NCI-H2029 (cell line): ENCODE data around the gene SDK2.
A peak's percentile ranks its signal among the peaks of the same experiment; 100 is the strongest.

Experiments
- DNase-seq: peaks from one replicate; lab custom pipeline; 2025; lab: John Stamatoyannopoulos, UW

SDK2 gene, protein sequence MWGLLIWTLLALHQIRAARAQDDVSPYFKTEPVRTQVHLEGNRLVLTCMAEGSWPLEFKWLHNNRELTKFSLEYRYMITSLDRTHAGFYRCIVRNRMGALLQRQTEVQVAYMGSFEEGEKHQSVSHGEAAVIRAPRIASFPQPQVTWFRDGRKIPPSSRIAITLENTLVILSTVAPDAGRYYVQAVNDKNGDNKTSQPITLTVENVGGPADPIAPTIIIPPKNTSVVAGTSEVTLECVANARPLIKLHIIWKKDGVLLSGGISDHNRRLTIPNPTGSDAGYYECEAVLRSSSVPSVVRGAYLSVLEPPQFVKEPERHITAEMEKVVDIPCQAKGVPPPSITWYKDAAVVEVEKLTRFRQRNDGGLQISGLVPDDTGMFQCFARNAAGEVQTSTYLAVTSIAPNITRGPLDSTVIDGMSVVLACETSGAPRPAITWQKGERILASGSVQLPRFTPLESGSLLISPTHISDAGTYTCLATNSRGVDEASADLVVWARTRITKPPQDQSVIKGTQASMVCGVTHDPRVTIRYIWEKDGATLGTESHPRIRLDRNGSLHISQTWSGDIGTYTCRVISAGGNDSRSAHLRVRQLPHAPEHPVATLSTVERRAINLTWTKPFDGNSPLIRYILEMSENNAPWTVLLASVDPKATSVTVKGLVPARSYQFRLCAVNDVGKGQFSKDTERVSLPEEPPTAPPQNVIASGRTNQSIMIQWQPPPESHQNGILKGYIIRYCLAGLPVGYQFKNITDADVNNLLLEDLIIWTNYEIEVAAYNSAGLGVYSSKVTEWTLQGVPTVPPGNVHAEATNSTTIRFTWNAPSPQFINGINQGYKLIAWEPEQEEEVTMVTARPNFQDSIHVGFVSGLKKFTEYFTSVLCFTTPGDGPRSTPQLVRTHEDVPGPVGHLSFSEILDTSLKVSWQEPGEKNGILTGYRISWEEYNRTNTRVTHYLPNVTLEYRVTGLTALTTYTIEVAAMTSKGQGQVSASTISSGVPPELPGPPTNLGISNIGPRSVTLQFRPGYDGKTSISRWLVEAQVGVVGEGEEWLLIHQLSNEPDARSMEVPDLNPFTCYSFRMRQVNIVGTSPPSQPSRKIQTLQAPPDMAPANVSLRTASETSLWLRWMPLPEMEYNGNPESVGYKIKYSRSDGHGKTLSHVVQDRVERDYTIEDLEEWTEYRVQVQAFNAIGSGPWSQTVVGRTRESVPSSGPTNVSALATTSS (N-terminal part only)

DNA sequence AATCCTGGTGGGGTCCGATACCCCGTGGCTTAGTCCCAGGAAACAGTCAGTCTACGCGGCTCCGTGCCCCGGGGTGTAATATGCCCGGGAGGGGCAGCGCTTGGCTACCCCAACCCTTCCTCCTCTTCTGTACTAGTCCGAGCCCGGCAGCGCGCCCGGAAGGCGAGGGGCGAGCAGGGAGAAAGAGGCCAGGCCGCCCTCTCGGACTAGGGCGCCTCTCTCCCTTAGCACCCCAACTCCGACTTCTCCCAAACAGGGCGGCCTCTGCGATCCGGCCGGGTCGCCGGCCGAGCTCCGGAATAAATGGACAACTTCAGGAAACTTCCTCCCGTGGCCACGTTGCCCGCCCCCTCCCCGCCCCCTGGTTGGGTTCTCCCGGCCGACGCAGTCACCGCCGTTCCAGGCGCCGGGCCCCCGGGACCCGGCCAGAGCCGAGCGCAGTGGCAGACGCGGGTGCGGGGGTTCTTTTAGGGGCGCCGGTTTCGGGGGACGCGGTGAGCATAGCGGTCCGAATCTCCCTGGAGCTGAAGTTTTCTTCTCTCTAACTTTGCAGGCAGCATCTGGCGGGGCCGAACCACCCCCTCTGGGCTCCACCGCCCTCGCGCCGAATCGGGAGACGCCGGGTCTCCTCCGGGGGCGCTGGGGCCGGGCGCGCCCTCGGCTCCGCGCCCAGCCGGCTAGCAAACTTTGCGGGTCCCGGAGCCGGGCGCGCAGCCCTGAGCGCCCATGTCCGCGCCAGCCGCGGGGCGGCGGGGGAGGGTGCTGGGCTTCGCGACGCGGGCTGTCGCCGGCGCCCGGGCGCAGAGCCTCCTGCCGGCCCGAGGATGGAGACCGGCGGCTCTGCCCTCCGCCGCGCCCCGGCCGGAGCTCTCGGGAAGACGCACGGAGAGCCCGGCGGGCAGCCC lies at the start of gene SDK2:
Gene SDK2 (minus strand): TSS at position 301 of the 905 bp plus-strand sequence. CDS start 357 bp downstream, outside the sequence.
- DNase-seq, result no peak

DNA sequence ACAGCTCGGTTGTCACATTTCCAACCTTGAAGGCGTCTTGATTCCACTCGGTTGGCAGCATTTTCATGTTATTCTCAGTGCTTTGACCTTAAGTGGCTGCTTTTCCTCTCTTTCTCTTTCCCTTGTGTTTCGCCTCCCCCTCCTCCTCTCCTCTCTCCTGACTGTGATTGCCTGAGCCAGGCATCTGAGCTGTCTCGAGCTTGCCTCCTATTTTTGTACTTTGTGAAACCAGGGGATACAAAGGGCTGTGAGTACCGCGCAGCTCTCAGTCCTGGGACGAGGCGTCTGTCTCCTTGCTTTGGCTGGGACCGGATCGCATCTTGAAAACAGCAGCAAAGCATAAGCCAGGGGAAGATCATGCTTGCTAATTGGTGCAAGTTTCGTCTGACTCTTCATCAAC lies 48.8 kb upstream of the SDK2 start:
- no peak for DNase-seq

DNA sequence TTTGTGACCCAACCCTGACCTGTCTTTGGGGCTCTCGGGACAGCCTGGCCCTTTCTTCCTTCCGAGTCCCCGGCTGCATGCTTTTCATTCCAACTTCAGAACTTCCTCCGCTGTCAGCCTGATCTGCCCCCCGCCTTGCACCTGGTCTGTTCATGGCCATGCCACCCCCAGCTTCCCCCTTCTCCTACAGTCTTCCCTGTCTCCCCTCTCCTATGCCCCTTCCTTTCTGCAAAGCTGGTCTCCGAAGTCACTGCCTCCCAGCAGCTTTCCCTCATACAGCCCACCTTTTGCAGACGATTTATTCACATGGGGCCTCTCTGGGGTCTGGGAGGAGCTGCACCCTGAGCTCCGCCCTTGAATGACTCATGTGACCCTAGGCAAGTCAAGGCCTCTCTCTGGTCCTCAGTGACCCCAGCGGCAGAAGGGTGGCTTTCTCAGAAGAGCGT lies 47.1 kb upstream of the SDK2 start:
- DNase-seq, result no peak

DNA sequence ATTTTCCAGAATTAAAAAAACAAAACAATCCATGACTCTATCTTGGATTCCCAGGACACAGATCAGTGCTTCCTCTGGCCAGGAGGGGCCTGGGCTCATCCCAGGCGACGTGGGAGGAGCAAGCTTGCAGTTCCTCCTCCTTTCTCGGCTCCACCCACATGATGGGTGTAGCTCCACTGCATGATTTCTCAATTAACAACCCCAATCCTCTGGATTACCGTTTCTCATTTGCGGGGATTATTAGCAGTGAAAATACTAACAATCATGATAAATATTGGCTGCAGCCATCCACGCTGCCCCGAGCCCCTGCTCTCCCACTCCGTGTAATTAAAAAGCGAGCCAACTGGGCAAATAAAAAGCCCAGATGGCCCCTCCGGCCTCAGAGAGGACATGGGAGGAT lies 46.4 kb upstream of the SDK2 start:
- DNase-seq, result no peak

DNA sequence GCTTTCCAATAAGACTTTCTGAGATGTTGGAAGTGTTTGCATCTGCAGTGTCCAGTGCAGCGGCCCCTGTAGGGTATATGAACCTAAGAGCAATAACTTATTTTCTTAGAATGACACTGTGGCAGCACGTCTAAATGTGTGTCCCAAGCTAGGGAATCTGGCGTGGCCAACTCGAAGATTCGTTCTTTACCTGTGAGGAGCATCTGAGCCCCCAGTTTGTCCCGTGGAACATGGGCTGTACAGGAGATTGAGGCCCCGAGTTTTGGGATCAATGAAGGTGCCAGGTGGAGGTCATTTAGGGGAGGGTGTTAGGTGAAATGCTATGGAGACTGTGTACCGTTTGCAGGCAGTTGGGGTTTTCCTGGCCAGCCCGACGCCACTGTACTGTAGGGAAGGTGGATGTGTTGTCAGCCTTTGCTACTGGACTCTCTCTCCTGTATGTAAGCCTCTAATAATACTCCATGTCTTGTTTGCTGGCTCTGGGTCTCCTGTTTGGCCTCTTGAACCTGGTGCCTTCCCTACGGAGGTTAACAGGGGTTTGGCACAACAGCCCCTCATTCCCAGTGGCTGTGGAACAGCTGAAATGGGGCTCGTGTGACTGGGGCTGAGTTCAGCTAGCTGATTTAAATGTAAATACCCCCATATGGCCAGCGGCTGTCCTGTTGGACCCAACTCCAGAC lies 45.5 kb upstream of the SDK2 start:
- no peak for DNase-seq

DNA sequence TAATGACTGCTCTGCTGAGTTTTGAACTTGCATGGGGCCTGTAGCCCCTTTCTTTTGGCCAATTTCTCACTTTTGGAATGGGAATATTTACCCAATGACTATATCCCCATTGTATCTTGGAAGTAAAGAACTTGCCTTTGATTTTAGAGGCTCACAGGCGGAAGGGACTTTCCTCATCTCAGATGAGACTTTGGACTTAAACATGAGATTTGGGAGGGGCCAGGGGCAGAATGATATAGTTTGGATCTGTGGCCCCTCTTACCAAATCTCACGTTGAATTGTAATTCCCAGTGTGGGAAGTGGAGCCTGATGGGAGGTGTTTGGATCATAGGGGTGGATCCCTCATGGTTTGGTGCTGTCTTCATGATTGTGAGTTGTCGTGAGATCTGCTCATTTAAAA lies 42.7 kb upstream of the SDK2 start:
- no peak for DNase-seq

DNA sequence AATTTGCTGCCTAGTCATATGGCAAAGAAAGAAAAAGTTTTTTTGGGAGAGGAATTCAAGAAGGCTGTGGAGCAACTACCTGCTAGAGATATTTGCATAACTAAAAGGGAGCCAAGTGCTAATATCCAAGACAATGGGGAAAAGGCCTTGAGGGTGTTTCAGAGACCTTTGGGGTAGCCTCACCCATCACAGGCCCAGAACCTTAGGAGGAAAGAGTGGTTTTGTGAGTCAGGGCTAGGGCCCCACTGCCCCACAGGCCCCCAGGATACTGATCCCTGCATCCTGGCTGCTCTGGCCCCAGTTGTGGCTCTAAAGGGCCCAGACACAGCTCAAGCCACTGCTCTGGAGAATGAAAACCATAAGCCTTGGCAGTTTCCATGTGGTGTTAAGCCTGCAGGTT lies 41.9 kb upstream of the SDK2 start:
- no peak for DNase-seq

DNA sequence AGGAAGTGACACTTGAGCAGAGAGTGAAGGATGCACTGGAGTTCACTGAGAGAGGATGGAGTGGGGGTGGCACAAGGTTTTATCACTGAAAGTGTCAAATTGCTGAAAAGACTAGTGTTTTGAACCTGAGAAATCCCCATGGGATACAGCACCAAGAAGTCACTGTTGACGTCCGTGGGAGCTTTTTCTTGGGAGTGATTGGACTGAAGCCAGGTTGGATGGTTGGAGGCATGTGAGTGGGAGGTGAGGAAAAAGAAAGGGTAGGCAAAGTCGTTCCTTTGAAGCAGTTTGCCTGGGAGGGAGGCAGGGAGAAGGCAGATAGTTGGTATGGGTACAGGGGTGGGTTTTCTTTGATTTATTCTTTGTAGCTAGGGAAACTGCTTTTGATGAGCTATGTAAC lies 39.9 kb upstream of the SDK2 start:
- no peak for DNase-seq

DNA sequence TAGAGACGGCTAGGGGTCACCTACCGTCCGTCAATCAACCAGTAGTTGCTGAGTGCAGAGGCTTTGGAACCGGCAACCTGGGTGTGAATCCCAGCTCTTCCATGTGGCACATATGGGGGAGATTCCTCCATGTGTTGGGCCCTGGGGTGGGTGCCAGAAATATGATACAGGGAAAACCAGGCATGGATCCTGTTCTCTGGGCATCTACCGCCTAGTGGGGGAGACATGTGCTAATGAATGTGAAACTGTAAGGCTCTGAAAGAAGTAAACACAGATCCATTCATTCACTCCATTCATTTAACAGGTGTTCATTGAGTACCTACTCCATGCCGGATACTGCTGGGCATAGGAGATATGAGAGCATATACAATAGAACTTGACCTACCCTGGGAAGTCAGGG lies 39.5 kb upstream of the SDK2 start:
- DNase-seq, result peak; percentile 65

DNA sequence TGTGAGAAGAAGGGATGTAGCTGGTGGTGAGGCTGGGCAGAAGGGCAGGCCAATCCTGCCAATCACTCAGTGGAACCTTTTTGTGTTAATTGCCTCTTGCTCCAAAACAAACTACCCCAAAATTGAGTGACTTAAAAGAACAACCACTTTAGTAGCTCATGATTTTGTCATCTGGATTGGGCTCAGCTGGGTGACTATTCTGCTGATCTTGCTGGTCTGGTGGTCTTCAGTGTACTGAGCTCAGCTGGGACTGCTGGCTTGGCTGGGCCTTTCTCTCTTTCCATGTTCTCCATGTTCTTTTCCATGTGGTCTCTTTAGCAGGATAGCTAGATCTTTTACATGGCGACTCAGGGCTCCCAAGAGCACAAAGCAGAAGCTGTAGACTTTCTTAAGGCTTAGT lies 37.7 kb upstream of the SDK2 start:
- no peak for DNase-seq

DNA sequence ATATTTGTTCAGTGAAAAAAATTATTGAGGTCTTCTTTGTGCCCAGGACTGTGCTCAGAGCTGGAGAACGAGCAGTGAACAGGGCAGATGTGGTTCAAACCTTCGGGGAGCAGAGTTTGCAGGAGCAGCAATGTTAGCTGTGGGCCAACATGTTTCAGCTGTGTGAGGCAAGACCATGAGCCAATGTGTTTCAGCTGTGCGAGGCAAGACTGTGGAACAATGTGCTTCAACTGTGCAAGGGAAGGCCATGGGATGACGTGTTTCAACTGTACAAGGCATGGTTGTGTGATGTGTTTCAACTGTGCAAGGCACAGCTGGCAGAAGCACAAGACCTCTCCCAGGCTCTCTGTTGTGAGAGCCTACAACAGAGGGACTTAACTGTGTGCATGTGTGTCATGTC lies 35.2 kb upstream of the SDK2 start:
- DNase-seq, result no peak

DNA sequence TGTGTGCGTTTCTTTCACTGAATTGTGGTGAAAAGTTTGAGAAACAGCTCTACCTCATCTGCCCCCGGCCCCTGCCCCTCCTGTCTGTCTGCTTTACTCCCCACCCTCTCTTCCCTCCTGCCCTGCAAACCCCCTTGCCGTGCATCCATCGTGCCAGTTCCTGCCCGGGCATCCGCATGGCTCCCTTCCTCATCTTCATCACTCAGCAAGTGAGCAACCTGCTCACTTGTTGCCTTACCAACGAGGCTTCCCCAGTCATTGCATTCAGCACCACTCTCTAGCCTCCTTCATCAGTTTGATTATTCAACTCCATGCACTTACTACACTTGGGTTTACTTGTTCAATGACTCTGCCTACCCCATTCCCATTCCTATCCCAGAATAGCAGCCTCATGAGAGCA lies 34.8 kb upstream of the SDK2 start:
- DNase-seq, result no peak

DNA sequence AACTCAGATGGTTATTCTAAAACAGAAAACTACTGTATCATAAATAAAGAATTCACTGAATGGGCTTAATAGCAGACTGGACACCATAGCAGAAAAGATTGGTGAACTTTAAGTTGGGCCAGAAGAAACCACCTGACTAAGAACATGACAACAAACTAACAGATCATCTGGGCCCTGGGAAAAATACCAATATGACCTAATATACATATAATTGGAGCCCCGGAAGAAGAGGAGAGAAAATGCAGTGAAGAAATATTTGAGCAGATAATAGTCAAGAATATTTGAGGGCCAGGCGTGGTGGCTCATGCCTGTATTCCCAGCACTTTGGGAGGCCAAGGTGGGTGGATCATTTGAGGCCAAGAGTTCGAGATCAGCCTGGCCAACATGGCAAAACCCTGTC lies 25.5 kb upstream of the SDK2 start:
- DNase-seq, result no peak

DNA sequence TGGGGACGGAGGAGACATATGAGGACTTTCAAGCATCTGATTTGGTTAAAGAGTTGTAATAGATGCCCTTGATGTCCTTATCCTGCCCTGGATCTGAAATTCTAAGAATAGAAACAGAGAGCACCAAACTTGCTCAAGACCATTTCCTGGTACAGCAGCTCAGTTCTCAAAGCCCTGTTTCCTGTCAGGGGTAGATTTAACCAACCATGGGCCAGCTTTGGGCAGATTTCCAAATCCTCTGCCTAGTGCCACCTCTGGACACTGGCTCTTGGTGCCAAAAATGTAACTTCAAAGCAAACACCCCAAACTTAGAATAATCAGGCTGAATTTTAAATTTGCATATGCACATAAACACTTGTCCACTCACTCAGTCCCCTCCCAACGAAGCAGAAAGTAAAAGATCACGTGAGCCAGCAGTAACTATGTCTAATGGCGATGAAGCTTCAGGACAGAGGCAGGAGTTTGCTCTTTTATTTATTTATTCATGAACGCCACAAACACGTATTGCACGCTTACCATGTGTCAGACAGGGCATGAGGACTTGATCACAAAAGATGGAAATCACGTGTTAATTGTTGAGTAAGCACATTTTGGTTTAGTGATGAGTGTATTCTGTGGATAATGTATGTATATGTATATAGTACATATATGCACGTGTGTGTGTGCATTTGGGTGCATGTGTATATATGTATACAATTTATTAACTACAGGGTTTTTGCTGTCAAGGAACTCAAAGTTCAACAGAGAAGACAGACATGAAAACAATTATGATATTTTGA lies 23.1 kb upstream of the SDK2 start:
- no peak for DNase-seq

DNA sequence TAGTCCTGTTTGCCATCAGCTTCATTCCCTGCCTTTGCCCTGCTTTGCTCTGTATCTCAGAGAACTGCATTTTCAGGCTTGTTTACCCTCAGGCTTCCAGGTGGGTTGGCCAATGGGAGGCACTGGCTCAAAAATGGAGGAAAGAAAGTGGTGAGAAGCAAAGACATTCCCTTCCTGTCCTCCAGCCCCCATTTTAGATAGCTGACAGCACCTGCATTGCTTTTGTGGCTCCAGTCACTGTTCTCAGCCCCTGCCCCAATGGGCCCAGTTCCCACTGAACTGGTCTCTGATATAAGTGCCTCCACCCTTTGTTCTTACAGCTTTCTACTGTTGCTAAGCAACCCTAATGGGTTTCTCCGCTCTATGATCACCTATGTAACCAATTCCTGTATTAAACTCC lies 19.4 kb upstream of the SDK2 start:
- DNase-seq, result peak; percentile 34

DNA sequence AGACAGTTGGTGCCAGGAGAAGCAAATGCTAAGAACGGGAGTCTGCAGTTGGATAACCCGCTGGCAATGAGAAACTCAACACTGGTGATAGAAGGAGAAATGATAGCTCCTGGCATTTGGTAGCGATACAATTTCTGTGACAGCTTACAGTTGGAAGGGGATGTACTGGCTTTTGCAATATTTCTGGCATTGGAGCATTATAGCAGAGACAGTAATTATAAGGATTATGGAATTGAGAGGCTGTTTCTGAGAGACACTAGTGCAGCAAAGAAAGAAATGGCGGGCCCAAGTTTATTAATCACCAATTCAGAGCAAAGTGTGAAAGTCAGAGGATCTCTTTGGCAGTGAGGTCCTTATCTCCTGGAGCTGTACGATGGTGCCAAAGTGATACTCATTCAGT lies 16.1 kb upstream of the SDK2 start:
- DNase-seq, result no peak

DNA sequence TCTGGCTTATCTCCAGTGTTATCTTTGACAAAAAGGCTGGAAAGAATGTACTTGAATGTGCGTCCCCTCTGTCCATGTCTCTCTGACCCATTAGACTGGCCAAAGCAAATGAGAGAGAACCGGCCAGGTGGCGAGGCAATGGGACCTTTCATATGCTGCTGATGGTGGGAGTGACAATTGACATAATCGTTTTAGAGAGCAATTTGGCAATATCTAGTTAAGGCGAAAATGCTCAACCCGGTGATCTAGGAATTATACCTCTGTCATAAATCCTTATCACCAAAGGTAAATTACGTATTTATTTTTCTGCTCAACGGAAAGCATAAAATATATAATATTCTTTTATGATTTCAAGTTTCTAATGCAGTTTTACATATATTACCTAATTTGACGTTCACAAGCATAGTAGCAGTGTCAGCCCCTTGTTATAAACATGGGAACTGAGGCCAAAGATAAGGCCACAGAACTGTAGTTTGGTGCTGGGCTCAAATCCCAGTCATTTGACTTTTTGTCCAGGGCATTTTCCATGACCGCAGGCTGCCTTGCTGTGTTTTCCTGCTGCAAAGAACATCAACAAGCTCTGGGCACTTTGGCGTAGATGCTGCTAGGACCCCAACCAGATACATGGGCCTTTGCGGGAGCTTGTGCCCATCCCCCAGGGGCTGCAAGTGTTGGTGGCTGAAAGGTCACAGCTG lies 14.7 kb upstream of the SDK2 start:
- no peak for DNase-seq

DNA sequence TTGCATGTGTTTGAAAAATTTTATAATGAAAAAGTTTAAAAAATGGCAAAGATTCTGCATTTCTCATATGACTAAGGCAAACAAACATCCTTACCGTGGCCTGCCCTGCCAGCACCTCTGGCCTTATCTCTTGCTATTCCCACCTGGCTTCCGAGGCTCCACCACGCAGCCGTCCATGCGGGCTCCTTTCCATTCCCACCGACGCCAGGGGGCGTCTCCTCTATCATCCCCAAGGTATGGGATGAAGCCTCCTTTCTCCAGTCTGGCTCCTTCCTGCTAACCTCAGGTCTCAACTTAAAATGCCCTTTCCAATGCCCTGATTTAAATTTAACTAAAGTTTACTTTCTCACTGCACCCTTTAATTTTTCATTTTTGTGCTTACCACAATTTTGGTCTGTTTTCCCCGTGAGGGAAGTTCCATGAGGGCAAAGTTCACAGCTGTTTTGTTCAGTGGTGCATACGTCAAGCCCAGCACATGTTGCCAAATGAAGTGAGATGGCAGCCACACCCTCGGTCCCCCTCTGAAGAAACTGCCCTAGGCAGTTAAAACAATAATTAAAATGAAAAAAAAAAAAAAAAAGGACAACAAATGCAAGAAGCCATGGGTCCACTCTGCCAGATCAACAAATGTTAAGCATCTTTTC lies 13.3 kb upstream of the SDK2 start:
- DNase-seq, result no peak

DNA sequence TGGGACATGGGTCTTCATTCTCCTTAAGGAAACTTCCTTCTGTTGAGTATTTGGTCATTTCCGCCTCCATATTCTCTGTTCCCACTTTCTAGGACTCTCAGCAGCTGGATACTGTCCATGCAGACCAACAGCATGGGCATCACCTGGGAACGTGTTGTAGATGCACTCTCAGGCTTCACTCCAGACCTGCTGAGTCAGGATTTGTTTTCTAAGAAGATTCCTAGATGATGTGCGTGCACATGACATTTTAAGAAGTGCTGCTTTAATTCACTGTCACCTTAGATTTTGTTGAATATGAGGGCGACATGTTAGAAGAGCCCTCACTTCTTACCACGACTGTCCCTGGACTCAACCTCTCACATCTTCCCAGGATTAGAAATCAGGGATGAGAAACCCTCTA lies 10.0 kb upstream of the SDK2 start:
- DNase-seq, result no peak
